SK-MEL-5 (cell line): Measurements from ENCODE around the gene PLA2G4B. TPM values are rescaled to one million over a fixed set of nuclear protein-coding genes. Genes with fewer than 3 reads are reported as not detected.
"Not testable (repeated sequence)": the region's sequence is repeated elsewhere in the genome, so short reads cannot be mapped to it uniquely, and the experiment has no call there.

Source experiments
- DNase-seq: peaks from one replicate; pipeline ENCODE4 v3.0.0-alpha.2; 2016; ENCODE audit warnings: low read depth, low spot score
- in situ Hi-C: cut with HindIII; loops from 2 replicates; pipeline ENCODE4 v1.10.0; 2016; ENCODE audit warnings: low sequenced_read_pairs, high pct_unique_total_duplicates, low pct_unique_long_range_greater_than_20kb
- total RNA-seq: library from RNA; depleted of rRNA; stranded (reverse); fragments of >200 nt; shearing (Covaris generic); gene quantifications from 2 replicates; pipeline ENCODE4 v1.2.3, GENCODE V29; 2014

The PLA2G4B gene
- total RNA-seq, 1 experiment from 2014 or later, result 3.1 TPM

GRCh38 chr15:41822471-41822870, 16.2 kb upstream of the PLA2G4B start:
- no peak for DNase-seq

GRCh38 chr15:41822957-41823356, 15.7 kb upstream of the PLA2G4B start:
- DNase-seq, result no peak
- in situ Hi-C loops, result no loop called here

More at GRCh38 chr15:41822471-41822870, 16.2 kb upstream of the PLA2G4B start:
- in situ Hi-C loops, result no loop called here

GRCh38 chr15:41823502-41823901, 15.1 kb upstream of the PLA2G4B start:
- no peak for DNase-seq
- in situ Hi-C loops, result no loop called here

- in situ Hi-C loops, result no loop called here
Observed at GRCh38 chr15:41824062-41824745, 14.4 kb upstream of the PLA2G4B start.

GRCh38 chr15:41825145-41825544, 13.5 kb upstream of the PLA2G4B start:
- in situ Hi-C loops, result no loop called here

More at GRCh38 chr15:41824062-41824745, 14.4 kb upstream of the PLA2G4B start:
- DNase-seq, result no peak

GRCh38 chr15:41825572-41826535, 12.8 kb upstream of the PLA2G4B start:
- in situ Hi-C loops, result no loop called here

More at GRCh38 chr15:41825145-41825544, 13.5 kb upstream of the PLA2G4B start:
- DNase-seq, result no peak

GRCh38 chr15:41827290-41827879, 11.3 kb upstream of the PLA2G4B start:
- no peak for DNase-seq

More at GRCh38 chr15:41825572-41826535, 12.8 kb upstream of the PLA2G4B start:
- no peak for DNase-seq

GRCh38 chr15:41827880-41828806, 10.5 kb upstream of the PLA2G4B start, which contains the start of gene JMJD7:
Gene JMJD7, plus strand, starts transcription at chr15:41828092. Its CDS starts 33 bp downstream, at chr15:41828125.
- DNase-seq, result peak; percentile 83
- in situ Hi-C loops, result no loop called here

More at GRCh38 chr15:41827290-41827879, 11.3 kb upstream of the PLA2G4B start:
- in situ Hi-C loops, result no loop called here

- in situ Hi-C loops, result no loop called here
- no peak for DNase-seq
Observed at GRCh38 chr15:41828807-41829141, 9.9 kb upstream of the PLA2G4B start.

- in situ Hi-C loops, result no loop called here
- no peak for DNase-seq
Observed at GRCh38 chr15:41829959-41830646, 8.5 kb upstream of the PLA2G4B start.

GRCh38 chr15:41831291-41831690, 7.4 kb upstream of the PLA2G4B start:
- in situ Hi-C loops, DNase-seq: not testable (repeated sequence)

- in situ Hi-C loops, result no loop called here
- no peak for DNase-seq
Observed at GRCh38 chr15:41832208-41832607, 6.4 kb upstream of the PLA2G4B start.

- in situ Hi-C loops, result no loop called here
- peak; percentile 74 for DNase-seq
Observed at GRCh38 chr15:41832875-41833274, 5.8 kb upstream of the PLA2G4B start.

GRCh38 chr15:41834096-41834495, 4.6 kb upstream of the PLA2G4B start:
- in situ Hi-C loops, result no loop called here
- no peak for DNase-seq

- in situ Hi-C loops, result no loop called here
- no peak for DNase-seq
Observed at GRCh38 chr15:41836073-41836472, 2.6 kb upstream of the PLA2G4B start.

- no peak for DNase-seq
- in situ Hi-C loops, result no loop called here
Observed at GRCh38 chr15:41836713-41837454, 1.8 kb upstream of the PLA2G4B start.
